Neural crest cell (in vitro differentiated cells): ENCODE results near the gene MLST8. TPM values are rescaled to one million over a fixed set of nuclear protein-coding genes. Genes with fewer than 3 reads are reported as not detected.

ENCODE experiments used
- DNase-seq: peaks from one replicate; pipeline ENCODE4 v3.0.0; 2021; ENCODE audit warnings: low read depth, mixed read lengths, low spot score
- H3K27ac Mint-ChIP-seq: one replicate; pipeline ENCODE4 v1.8.0; 2021; ENCODE audit warnings: mild to moderate bottlenecking, mixed read lengths; ENCODE audit not compliant: unreplicated experiment
- H3K27me3 Mint-ChIP-seq: 2 replicates; pipeline ENCODE4 v1.8.0; 2021; ENCODE audit warnings: low read depth, mild to moderate bottlenecking, mixed read lengths
- H3K36me3 Mint-ChIP-seq: 2 replicates; pipeline ENCODE4 v1.8.0; 2021; ENCODE audit warnings: low read depth, mild to moderate bottlenecking, mixed read lengths
- H3K4me1 Mint-ChIP-seq: 2 replicates; pipeline ENCODE4 v1.8.0; 2021; ENCODE audit warnings: mixed read lengths
- H3K4me3 Mint-ChIP-seq: one replicate; pipeline ENCODE4 v1.8.0; 2021; ENCODE audit warnings: mild to moderate bottlenecking, mixed read lengths
- H3K9me3 Mint-ChIP-seq: 2 replicates; pipeline ENCODE4 v1.8.0; 2021; ENCODE audit warnings: mixed read lengths
- CTCF ChIP-seq: fragments of 200-600 bp; sonication (generic); conservative IDR thresholded peaks from 2 replicates; pipeline ENCODE4 v1.5.0; 2021; ENCODE audit warnings: antibody characterized with exemption, mild to moderate bottlenecking
- total RNA-seq: library from RNA; stranded (reverse); gene quantifications from 2 replicates; pipeline ENCODE4 v1.2.1, GENCODE V29; 2021

Gene MLST8
- total RNA-seq, 1 donor from 2014 or later = 68.1 TPM

- TF ChIP-seq CTCF = no peak
- Mint-ChIP-seq H3K4me3 (peak overlapping the region; percentile 87), H3K27ac (no peak overlapping the region), H3K36me3 (peaks cover 5% of the 10 kb centered on the region), H3K9me3 (no peaks in the 10 kb centered on the region), H3K27me3 (peaks cover 2% of the 10 kb centered on the region), H3K4me1 (peaks cover 37% of the 10 kb centered on the region)
- no peak for DNase-seq
Measured at GRCh38 chr16:2207872-2208271, 2.6 kb downstream of the MLST8 start.

GRCh38 chr16:2208308-2208707 lies 3.1 kb downstream of the MLST8 start:
- Mint-ChIP-seq H3K27me3 (peaks cover 4% of the 10 kb centered on the region), H3K4me1 (peaks cover 42% of the 10 kb centered on the region), H3K4me3 (peak overlapping the region; percentile 87)

GRCh38 chr16:2208772-2209171 lies 3.5 kb downstream of the MLST8 start:
- peaks cover 42% of the 10 kb centered on the region for H3K4me1 Mint-ChIP-seq
- H3K27ac Mint-ChIP-seq = no peak overlapping the region
- no peak for TF ChIP-seq CTCF
- no peaks in the 10 kb centered on the region for H3K9me3 Mint-ChIP-seq
- peaks cover 5% of the 10 kb centered on the region for H3K27me3 Mint-ChIP-seq
- H3K36me3 Mint-ChIP-seq = peaks cover 9% of the 10 kb centered on the region
- no peak overlapping the region for H3K4me3 Mint-ChIP-seq
- DNase-seq = no peak

More at GRCh38 chr16:2208308-2208707, 3.1 kb downstream of the MLST8 start:
- no peak for TF ChIP-seq CTCF
- H3K27ac Mint-ChIP-seq = no peak overlapping the region
- no peak for DNase-seq
- H3K9me3 Mint-ChIP-seq = no peaks in the 10 kb centered on the region
- peaks cover 7% of the 10 kb centered on the region for H3K36me3 Mint-ChIP-seq

GRCh38 chr16:2209258-2210008 lies 4.2 kb downstream of the MLST8 start:
- H3K4me3 Mint-ChIP-seq = no peak overlapping the region
- H3K9me3 Mint-ChIP-seq = no peaks in the 10 kb centered on the region
- TF ChIP-seq CTCF = no peak
- H3K36me3 Mint-ChIP-seq = peaks cover 9% of the 10 kb centered on the region
- peaks cover 5% of the 10 kb centered on the region for H3K27me3 Mint-ChIP-seq
- DNase-seq = no peak
- H3K27ac Mint-ChIP-seq = no peak overlapping the region
- peaks cover 40% of the 10 kb centered on the region for H3K4me1 Mint-ChIP-seq

GRCh38 chr16:2210009-2210332 lies 4.7 kb downstream of the MLST8 start:
- Mint-ChIP-seq H3K27me3 (peaks cover 8% of the 10 kb centered on the region), H3K36me3 (peaks cover 9% of the 10 kb centered on the region), H3K4me1 (peaks cover 36% of the 10 kb centered on the region), H3K27ac (no peak overlapping the region), H3K4me3 (no peak overlapping the region), H3K9me3 (no peaks in the 10 kb centered on the region)
- TF ChIP-seq CTCF = no peak
- DNase-seq = no peak
